GM21390 (cell line): ENCODE data around the gene ABR.

Source experiments
- ATAC-seq: cut with Tn5 transposase; IDR thresholded peaks from one replicate; pipeline ENCODE4 v1.9.1; 2021; ENCODE audit not compliant: unreplicated experiment

ABR gene

GRCh38 chr17:1179818-1180742, at the start of gene ABR:
Gene ABR (minus strand): TSS chr17:1179981. CDS start chr17:1179727, 254 bp downstream.
- no peak for ATAC-seq

- ATAC-seq, result peak; percentile 61
Measured at GRCh38 chr17:1229349-1229899, 49.6 kb upstream of the ABR start.

GRCh38 chr17:1228781-1229348, 49.1 kb upstream of the ABR start:
- peak; percentile 11 for ATAC-seq

- no peak for ATAC-seq
Measured at GRCh38 chr17:1227917-1228780, 48.4 kb upstream of the ABR start.

- ATAC-seq, result no peak
Measured at GRCh38 chr17:1227365-1227764, 47.6 kb upstream of the ABR start.

GRCh38 chr17:1226308-1226707, 46.5 kb upstream of the ABR start:
- ATAC-seq, result no peak

- no peak for ATAC-seq
Measured at GRCh38 chr17:1224330-1224729, 44.5 kb upstream of the ABR start.

- ATAC-seq, result no peak
Measured at GRCh38 chr17:1223662-1224061, 43.9 kb upstream of the ABR start.

GRCh38 chr17:1222321-1222720, 42.5 kb upstream of the ABR start:
- no peak for ATAC-seq

- ATAC-seq, result no peak
Measured at GRCh38 chr17:1221209-1221608, 41.4 kb upstream of the ABR start.

- no peak for ATAC-seq
Measured at GRCh38 chr17:1220346-1220745, 40.6 kb upstream of the ABR start.

GRCh38 chr17:1217089-1217385, 37.3 kb upstream of the ABR start:
- no peak for ATAC-seq

- ATAC-seq, result no peak
Measured at GRCh38 chr17:1216217-1217088, 36.7 kb upstream of the ABR start.

- ATAC-seq, result no peak
Measured at GRCh38 chr17:1212946-1213345, 33.2 kb upstream of the ABR start.

GRCh38 chr17:1211287-1211686, 31.5 kb upstream of the ABR start:
- no peak for ATAC-seq

GRCh38 chr17:1208966-1209365, 29.2 kb upstream of the ABR start:
- no peak for ATAC-seq

- no peak for ATAC-seq
Measured at GRCh38 chr17:1206026-1206777, 26.4 kb upstream of the ABR start.

- no peak for ATAC-seq
Measured at GRCh38 chr17:1203967-1204291, 24.1 kb upstream of the ABR start.

- no peak for ATAC-seq
Measured at GRCh38 chr17:1203111-1203966, 23.6 kb upstream of the ABR start.
